HEK293 (cell line): ENCODE measurements around the gene CDK14.

Source experiments
- CTCF ChIA-PET: fragments of 350-600 bp; formaldehyde crosslinking; extraction: SDS; loops from one replicate; lab custom pipeline; 2021; ENCODE audit warnings: antibody characterized with exemption; lab: Yijun Ruan, JAX
- POLR2A ChIA-PET: fragments of 300-600 bp; formaldehyde crosslinking; extraction: SDS; loops from one replicate; lab custom pipeline; 2020; ENCODE audit warnings: antibody characterized with exemption, inconsistent platforms; lab: Yijun Ruan, JAX
- H3K27ac ChIP-seq: fragments of 200-500 bp; sonication (Bioruptor generic); 2 replicates; pipeline ENCODE4 v1.5.1; 2014; ENCODE audit warnings: low read depth, low read length, control low read depth, inconsistent platforms; ENCODE audit errors: extremely low read depth
- H3K36me3 ChIP-seq, 2 experiments: fragments of 200-500 bp in 1 of 2; sonication (Bioruptor generic) in 1 of 2; 1 replicate in 1 of 2; 2 replicates in 1 of 2; pipeline ENCODE4 v1.5.1; 2014 to 2017; ENCODE audit warnings: inconsistent platforms in 2 of 2, low read length in 2 of 2; ENCODE audit not compliant: control insufficient read depth in 2 of 2, insufficient read depth in 1 of 2
- H3K4me1 ChIP-seq: fragments of 200-500 bp; sonication (Bioruptor generic); 2 replicates; pipeline ENCODE4 v1.5.1; 2014; ENCODE audit warnings: mild to moderate bottlenecking, low read length, inconsistent platforms; ENCODE audit not compliant: control insufficient read depth, insufficient read depth
- H3K4me3 ChIP-seq: 2 replicates; pipeline ENCODE4 v1.5.1; 2011; ENCODE audit warnings: low read depth, mild to moderate bottlenecking, control low read depth, low read length, moderate library complexity
- H3K9me3 ChIP-seq: fragments of 200-500 bp; sonication (Bioruptor generic); 2 replicates; pipeline ENCODE4 v1.5.1; 2014; ENCODE audit warnings: low read depth, low read length, inconsistent platforms; ENCODE audit not compliant: control insufficient read depth, insufficient read depth
- BCL11A ChIP-seq: fragments of 450-650 bp; formaldehyde crosslinking; IDR thresholded peaks from 2 replicates; pipeline ENCODE4 v1.5.1; 2016; ENCODE audit warnings: low read depth, missing biosample characterization, missing genetic modification characterization
- BCL11B ChIP-seq: fragments of 450-650 bp; formaldehyde crosslinking; IDR thresholded peaks from 2 replicates; pipeline ENCODE4 v1.5.1; 2016; ENCODE audit warnings: low read depth, missing biosample characterization, missing genetic modification characterization
- FEZF1 ChIP-seq: fragments of 450-650 bp; formaldehyde crosslinking; IDR thresholded peaks from 2 replicates; pipeline ENCODE4 v1.5.1; 2016; ENCODE audit warnings: missing biosample characterization, missing genetic modification characterization
- GLI2 ChIP-seq: fragments of 450-650 bp; formaldehyde crosslinking; IDR thresholded peaks from 2 replicates; pipeline ENCODE4; 2017; ENCODE audit warnings: missing biosample characterization, missing genetic modification characterization, low read depth, borderline replicate concordance
- OSR2 ChIP-seq: fragments of 450-650 bp; formaldehyde crosslinking; IDR thresholded peaks from 2 replicates; pipeline ENCODE4 v1.5.1; 2016; ENCODE audit warnings: missing biosample characterization, missing genetic modification characterization
- PRDM1 ChIP-seq: fragments of 450-650 bp; formaldehyde crosslinking; IDR thresholded peaks from 2 replicates; pipeline ENCODE4; 2016; ENCODE audit warnings: missing biosample characterization, missing genetic modification characterization
- RBAK ChIP-seq: fragments of 450-650 bp; formaldehyde crosslinking; IDR thresholded peaks from 2 replicates; pipeline ENCODE4 v1.5.1; 2016; ENCODE audit warnings: missing biosample characterization, missing genetic modification characterization
- SALL2 ChIP-seq: fragments of 450-650 bp; formaldehyde crosslinking; IDR thresholded peaks from 2 replicates; pipeline ENCODE4 v1.5.0; 2017; ENCODE audit warnings: missing biosample characterization, mild to moderate bottlenecking, missing genetic modification characterization, borderline replicate concordance
- SP2 ChIP-seq: fragments of 450-650 bp; formaldehyde crosslinking; IDR thresholded peaks from 2 replicates; pipeline ENCODE4 v1.5.1; 2016; ENCODE audit warnings: missing biosample characterization, missing genetic modification characterization
- ZBTB17 ChIP-seq: fragments of 450-650 bp; formaldehyde crosslinking; IDR thresholded peaks from 2 replicates; pipeline ENCODE4 v1.5.1; 2016; ENCODE audit warnings: missing biosample characterization, missing genetic modification characterization
- ZBTB21 ChIP-seq: fragments of 450-650 bp; formaldehyde crosslinking; IDR thresholded peaks from 2 replicates; pipeline ENCODE4 v1.5.1; 2017; ENCODE audit warnings: missing biosample characterization, missing genetic modification characterization
- ZFP3 ChIP-seq: fragments of 450-650 bp; formaldehyde crosslinking; IDR thresholded peaks from 2 replicates; pipeline ENCODE4 v1.5.1; 2016; ENCODE audit warnings: low read depth, missing biosample characterization, missing genetic modification characterization
- ZFP37 ChIP-seq: fragments of 450-650 bp; formaldehyde crosslinking; IDR thresholded peaks from 2 replicates; pipeline ENCODE4 v1.5.1; 2016; ENCODE audit warnings: missing biosample characterization, missing genetic modification characterization
- ZNF23 ChIP-seq: fragments of 450-650 bp; formaldehyde crosslinking; IDR thresholded peaks from 2 replicates; pipeline ENCODE4 v1.5.1; 2016; ENCODE audit warnings: missing biosample characterization, missing genetic modification characterization, borderline replicate concordance
- ZNF239 ChIP-seq: fragments of 450-650 bp; formaldehyde crosslinking; IDR thresholded peaks from 2 replicates; pipeline ENCODE4 v1.5.1; 2016; ENCODE audit warnings: missing biosample characterization, missing genetic modification characterization
- ZNF391 ChIP-seq: fragments of 450-650 bp; formaldehyde crosslinking; IDR thresholded peaks from 2 replicates; pipeline ENCODE4 v1.5.1; 2016; ENCODE audit warnings: low read depth, missing biosample characterization, missing genetic modification characterization, borderline replicate concordance
- ZNF48 ChIP-seq: fragments of 450-650 bp; formaldehyde crosslinking; IDR thresholded peaks from 2 replicates; pipeline ENCODE4 v1.5.1; 2016; ENCODE audit warnings: missing biosample characterization, missing genetic modification characterization
- ZNF555 ChIP-seq: fragments of 450-650 bp; formaldehyde crosslinking; conservative IDR thresholded peaks from 2 replicates; pipeline ENCODE4 v1.5.1; 2017; ENCODE audit warnings: missing biosample characterization, mild to moderate bottlenecking, missing genetic modification characterization, inconsistent platforms
- ZNF654 ChIP-seq: fragments of 450-650 bp; formaldehyde crosslinking; IDR thresholded peaks from 2 replicates; pipeline ENCODE4 v1.5.1; 2016; ENCODE audit warnings: low read depth, missing biosample characterization, missing genetic modification characterization
- ZNF707 ChIP-seq: fragments of 450-650 bp; formaldehyde crosslinking; IDR thresholded peaks from 2 replicates; pipeline ENCODE4 v1.5.1; 2016; ENCODE audit warnings: missing biosample characterization, missing genetic modification characterization
- ZNF777 ChIP-seq: fragments of 450-650 bp; formaldehyde crosslinking; IDR thresholded peaks from 2 replicates; pipeline ENCODE4 v1.5.1; 2017; ENCODE audit warnings: missing biosample characterization, missing genetic modification characterization, borderline replicate concordance
- ZNF843 ChIP-seq: fragments of 450-650 bp; formaldehyde crosslinking; IDR thresholded peaks from 2 replicates; pipeline ENCODE4 v1.5.1; 2016; ENCODE audit warnings: missing biosample characterization, missing genetic modification characterization
- TF ChIP-seq, protein P1 (sequence below): fragments of 450-650 bp; formaldehyde crosslinking; IDR thresholded peaks from 2 replicates; pipeline ENCODE4 v1.5.1; 2016; ENCODE audit warnings: missing biosample characterization, missing genetic modification characterization, low read depth
- TF ChIP-seq, protein P2 (sequence below): fragments of 450-650 bp; formaldehyde crosslinking; conservative IDR thresholded peaks from 2 replicates; pipeline ENCODE4 v1.5.1; 2016; ENCODE audit warnings: low read depth, missing biosample characterization, missing genetic modification characterization

CDK14 gene

DNA sequence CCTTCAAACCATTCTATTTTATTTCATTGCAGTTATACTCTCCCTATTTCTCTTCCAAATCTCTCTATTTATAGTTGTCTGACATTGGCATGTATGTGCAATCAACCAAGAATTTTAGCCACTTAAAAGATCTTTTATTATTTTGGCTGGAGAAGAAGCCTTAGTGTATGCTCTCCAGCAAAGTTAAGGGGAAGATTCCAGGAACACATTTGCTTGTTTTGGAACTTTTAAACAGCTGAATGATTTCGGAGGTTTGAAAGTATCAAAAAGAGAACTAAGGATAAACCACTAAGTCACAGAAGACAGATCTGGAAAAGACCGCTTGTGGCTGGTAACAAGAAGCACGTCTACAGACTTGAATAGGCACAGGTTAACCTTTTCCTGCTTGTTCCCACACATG is 485.9 kb downstream of the CDK14 start:
- ChIA-PET CTCF (interaction anchor here (0.6 to 1.7 kb wide), 2 partner anchors 8 to 564 kb away, joined by 3 to 9 read pairs; no protein-coding TSS in a partner anchor), POLR2A (no interaction called here)
- no peak for TF ChIP-seq SALL2 (tag by site-specific recombination)
- no peak for TF ChIP-seq BCL11B
- no peak for TF ChIP-seq FEZF1 (tag by site-specific recombination)
- TF ChIP-seq ZNF843 (tag by site-specific recombination), result no peak
- no peak for TF ChIP-seq RBAK (tag by site-specific recombination)
- no peak for TF ChIP-seq ZBTB17 (tag by site-specific recombination)
- TF ChIP-seq, protein P1, sequence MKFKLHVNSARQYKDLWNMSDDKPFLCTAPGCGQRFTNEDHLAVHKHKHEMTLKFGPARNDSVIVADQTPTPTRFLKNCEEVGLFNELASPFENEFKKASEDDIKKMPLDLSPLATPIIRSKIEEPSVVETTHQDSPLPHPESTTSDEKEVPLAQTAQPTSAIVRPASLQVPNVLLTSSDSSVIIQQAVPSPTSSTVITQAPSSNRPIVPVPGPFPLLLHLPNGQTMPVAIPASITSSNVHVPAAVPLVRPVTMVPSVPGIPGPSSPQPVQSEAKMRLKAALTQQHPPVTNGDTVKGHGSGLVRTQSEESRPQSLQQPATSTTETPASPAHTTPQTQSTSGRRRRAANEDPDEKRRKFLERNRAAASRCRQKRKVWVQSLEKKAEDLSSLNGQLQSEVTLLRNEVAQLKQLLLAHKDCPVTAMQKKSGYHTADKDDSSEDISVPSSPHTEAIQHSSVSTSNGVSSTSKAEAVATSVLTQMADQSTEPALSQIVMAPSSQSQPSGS (tag by site-specific recombination), result no peak
- no peak for TF ChIP-seq ZNF239 (tag by site-specific recombination)
- TF ChIP-seq, protein P2, sequence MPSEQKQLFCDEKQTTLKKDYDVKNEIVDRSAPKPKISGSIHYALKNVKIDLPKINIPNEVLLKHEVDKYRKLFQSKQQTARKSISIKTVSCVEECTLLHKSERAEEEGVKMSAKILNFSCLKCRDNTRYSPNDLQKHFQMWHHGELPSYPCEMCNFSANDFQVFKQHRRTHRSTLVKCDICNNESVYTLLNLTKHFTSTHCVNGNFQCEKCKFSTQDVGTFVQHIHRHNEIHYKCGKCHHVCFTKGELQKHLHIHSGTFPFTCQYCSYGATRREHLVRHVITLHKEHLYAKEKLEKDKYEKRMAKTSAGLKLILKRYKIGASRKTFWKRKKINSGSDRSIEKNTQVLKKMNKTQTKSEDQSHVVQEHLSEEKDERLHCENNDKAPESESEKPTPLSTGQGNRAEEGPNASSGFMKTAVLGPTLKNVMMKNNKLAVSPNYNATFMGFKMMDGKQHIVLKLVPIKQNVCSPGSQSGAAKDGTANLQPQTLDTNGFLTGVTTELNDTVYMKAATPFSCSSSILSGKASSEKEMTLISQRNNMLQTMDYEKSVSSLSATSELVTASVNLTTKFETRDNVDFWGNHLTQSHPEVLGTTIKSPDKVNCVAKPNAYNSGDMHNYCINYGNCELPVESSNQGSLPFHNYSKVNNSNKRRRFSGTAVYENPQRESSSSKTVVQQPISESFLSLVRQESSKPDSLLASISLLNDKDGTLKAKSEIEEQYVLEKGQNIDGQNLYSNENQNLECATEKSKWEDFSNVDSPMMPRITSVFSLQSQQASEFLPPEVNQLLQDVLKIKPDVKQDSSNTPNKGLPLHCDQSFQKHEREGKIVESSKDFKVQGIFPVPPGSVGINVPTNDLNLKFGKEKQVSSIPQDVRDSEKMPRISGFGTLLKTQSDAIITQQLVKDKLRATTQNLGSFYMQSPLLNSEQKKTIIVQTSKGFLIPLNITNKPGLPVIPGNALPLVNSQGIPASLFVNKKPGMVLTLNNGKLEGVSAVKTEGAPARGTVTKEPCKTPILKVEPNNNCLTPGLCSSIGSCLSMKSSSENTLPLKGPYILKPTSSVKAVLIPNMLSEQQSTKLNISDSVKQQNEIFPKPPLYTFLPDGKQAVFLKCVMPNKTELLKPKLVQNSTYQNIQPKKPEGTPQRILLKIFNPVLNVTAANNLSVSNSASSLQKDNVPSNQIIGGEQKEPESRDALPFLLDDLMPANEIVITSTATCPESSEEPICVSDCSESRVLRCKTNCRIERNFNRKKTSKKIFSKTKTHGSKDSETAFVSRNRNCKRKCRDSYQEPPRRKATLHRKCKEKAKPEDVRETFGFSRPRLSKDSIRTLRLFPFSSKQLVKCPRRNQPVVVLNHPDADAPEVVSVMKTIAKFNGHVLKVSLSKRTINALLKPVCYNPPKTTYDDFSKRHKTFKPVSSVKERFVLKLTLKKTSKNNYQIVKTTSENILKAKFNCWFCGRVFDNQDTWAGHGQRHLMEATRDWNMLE (tag by site-specific recombination), result no peak
- TF ChIP-seq ZBTB21, result no peak
- no peak for TF ChIP-seq GLI2 (tag by site-specific recombination)
- no peak for TF ChIP-seq ZFP3 (tag by site-specific recombination)
- no peak for TF ChIP-seq ZNF707 (tag by site-specific recombination)
- TF ChIP-seq OSR2 (tag by site-specific recombination), result no peak
- no peak for TF ChIP-seq SP2
- TF ChIP-seq ZNF555 (tag by site-specific recombination), result no peak
- no peaks in the 10 kb centered on the region for H3K4me1 ChIP-seq
- H3K36me3 ChIP-seq, result no peaks in the 10 kb centered on the region
- H3K27ac ChIP-seq, result no peak overlapping the region
- no peak overlapping the region for H3K4me3 ChIP-seq
- H3K9me3 ChIP-seq, result no peaks in the 10 kb centered on the region

DNA sequence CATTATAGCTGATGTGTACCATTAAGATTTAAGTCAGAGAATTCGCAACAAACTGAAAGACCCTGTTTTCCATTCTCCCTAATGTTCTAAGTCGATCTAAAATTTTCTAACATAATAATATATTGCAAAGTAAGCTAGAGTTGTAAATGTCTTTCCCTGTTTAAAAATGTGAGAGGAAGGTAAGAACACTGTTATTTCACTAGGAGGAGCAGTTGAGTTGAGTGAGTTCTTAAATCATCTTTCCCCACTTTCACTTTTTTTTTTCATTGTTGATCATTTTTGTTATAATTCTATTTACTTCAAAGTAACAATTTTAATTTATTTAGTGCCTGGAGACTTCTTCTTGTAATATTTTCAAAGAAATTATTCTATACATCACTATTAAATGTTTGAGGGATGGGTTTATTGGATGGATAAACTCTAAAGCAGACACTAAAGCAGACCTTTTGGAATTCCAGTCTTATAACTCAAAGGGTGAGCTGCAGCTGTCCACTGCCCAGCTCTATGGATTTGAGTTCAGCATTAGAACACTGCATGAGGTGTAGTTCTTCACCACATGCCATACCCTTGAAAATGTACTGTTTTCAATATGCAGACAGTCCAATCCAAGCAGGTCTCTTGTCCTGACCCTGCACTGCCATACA is 486.9 kb downstream of the CDK14 start:
- H3K4me3 ChIP-seq, result no peak overlapping the region
- H3K4me1 ChIP-seq, result no peaks in the 10 kb centered on the region
- TF ChIP-seq ZNF654 (tag by site-specific recombination) (peak; percentile 36), ZNF48 (tag by site-specific recombination) (no peak), ZNF23 (tag by site-specific recombination) (no peak), ZFP37 (tag by site-specific recombination) (no peak), ZNF391 (tag by site-specific recombination) (no peak), PRDM1 (tag by site-specific recombination) (0 out of 2 replicates have a peak, but pooled peaks have one; percentile 39), ZNF777 (tag by site-specific recombination) (no peak), BCL11A (tag by site-specific recombination) (no peak)
- ChIA-PET POLR2A (no interaction called here), CTCF (interaction anchor here (0.7 to 1.5 kb wide), 6 partner anchors 14 to 880 kb away, joined by 3 to 13 read pairs (median 4); no protein-coding TSS in a partner anchor)
- no peaks in the 10 kb centered on the region for H3K36me3 ChIP-seq
- no peaks in the 10 kb centered on the region for H3K9me3 ChIP-seq
- no peak overlapping the region for H3K27ac ChIP-seq
